Measurements from ENCODE around the gene PRKACA.

The PRKACA gene

DNA sequence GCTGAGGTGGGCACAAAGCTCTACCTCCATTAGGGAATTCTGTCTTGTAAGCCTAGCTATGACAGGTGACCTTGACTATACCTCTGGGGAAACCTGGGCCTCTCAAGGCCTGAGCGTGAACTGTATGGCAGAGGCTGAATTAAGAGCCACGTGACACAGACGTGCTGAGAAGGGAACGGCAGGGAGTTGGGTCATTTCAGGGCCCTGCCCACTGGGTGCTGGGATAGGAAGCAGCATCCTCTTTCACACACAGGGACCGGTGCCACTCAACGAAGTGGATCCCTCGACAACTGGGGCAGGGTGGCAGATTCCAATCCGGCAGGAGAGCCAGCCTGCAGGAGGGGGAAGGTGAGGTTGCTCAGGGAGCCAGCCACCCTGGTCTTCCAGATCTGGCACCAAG lies 9.6 kb upstream of the PRKACA start:
- TF ChIP-seq EZH2phosphoT487 (IDR thresholded peaks at IDR 0.05; ENCODE audit: low read depth), result no peak
- TF ChIP-seq, protein P1, sequence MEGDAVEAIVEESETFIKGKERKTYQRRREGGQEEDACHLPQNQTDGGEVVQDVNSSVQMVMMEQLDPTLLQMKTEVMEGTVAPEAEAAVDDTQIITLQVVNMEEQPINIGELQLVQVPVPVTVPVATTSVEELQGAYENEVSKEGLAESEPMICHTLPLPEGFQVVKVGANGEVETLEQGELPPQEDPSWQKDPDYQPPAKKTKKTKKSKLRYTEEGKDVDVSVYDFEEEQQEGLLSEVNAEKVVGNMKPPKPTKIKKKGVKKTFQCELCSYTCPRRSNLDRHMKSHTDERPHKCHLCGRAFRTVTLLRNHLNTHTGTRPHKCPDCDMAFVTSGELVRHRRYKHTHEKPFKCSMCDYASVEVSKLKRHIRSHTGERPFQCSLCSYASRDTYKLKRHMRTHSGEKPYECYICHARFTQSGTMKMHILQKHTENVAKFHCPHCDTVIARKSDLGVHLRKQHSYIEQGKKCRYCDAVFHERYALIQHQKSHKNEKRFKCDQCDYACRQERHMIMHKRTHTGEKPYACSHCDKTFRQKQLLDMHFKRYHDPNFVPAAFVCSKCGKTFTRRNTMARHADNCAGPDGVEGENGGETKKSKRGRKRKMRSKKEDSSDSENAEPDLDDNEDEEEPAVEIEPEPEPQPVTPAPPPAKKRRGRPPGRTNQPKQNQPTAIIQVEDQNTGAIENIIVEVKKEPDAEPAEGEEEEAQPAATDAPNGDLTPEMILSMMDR (IDR thresholded peaks at IDR 0.05; ENCODE audit: low read depth, low read length), result no peak
- Histone ChIP-seq H3K9me3 (ENCODE audit: insufficient read depth, low read length) (no peaks in the 10 kb centered on the region), H3K4me3 (ENCODE audit: low read length) (no peak overlapping the region), H3K27ac (ENCODE audit: low read length) (no peak overlapping the region), H3K27me3 (ENCODE audit: low read depth, low read length) (no peaks in the 10 kb centered on the region), H4K20me1 (ENCODE audit: insufficient read depth, low read length) (no peaks in the 10 kb centered on the region; the same call in 1 of the 2 replicates), H3K36me3 (replicated peaks; ENCODE audit: low read depth, low read length) (peaks cover 35% of the 10 kb centered on the region), H3K79me2 (ENCODE audit: low read length) (no peaks in the 10 kb centered on the region), H3K9ac (ENCODE audit: low read length) (no peak overlapping the region), H3K4me1 (ENCODE audit: low read length) (no peaks in the 10 kb centered on the region), H2AFZ (ENCODE audit: low read depth, low read length) (no peak overlapping the region), H3K4me2 (ENCODE audit: low read length) (no peak overlapping the region)

DNA sequence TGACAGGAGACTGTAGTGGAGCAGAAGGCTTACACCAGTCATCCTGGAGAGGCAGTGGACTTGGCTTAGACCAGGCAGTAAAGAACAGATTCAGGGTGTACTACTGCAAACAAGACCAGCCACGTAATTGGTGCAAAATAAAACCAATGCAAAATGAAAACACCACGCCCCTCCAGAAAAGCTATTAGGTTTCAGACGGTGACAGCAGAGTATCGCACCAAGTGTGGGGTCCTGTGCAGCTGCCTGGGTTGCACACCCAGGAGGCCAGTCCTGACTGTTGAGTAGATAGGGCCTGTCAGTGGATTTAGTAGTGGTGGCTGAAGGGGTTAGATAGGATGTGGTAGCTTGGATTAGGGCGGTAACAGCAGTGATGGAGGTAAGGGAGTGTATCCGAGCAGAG lies 5.4 kb upstream of the PRKACA start:
- H3K9ac ChIP-seq (ENCODE audit: low read length), result no peak overlapping the region
- no peaks in the 10 kb centered on the region; the same call in 1 of the 2 replicates for H4K20me1 ChIP-seq (ENCODE audit: insufficient read depth, low read length)
- H3K4me3 ChIP-seq (ENCODE audit: low read length), result no peak overlapping the region
- H3K4me1 ChIP-seq (ENCODE audit: low read length), result peaks cover 7% of the 10 kb centered on the region
- no peak overlapping the region for H3K27ac ChIP-seq (ENCODE audit: low read length)
- H3K36me3 ChIP-seq (replicated peaks; ENCODE audit: low read depth, low read length), result peaks cover 29% of the 10 kb centered on the region
- H3K4me2 ChIP-seq (ENCODE audit: low read length), result no peak overlapping the region
- no peaks in the 10 kb centered on the region for H3K79me2 ChIP-seq (ENCODE audit: low read length)
- no peak overlapping the region for H2AFZ ChIP-seq (ENCODE audit: low read depth, low read length)
- H3K9me3 ChIP-seq (ENCODE audit: insufficient read depth, low read length), result no peaks in the 10 kb centered on the region
- H3K27me3 ChIP-seq (ENCODE audit: low read depth, low read length), result no peaks in the 10 kb centered on the region
- no peak for TF ChIP-seq EZH2phosphoT487 (IDR thresholded peaks at IDR 0.05; ENCODE audit: low read depth)
- TF ChIP-seq, protein P1 (IDR thresholded peaks at IDR 0.05; ENCODE audit: low read depth, low read length), result no peak

DNA sequence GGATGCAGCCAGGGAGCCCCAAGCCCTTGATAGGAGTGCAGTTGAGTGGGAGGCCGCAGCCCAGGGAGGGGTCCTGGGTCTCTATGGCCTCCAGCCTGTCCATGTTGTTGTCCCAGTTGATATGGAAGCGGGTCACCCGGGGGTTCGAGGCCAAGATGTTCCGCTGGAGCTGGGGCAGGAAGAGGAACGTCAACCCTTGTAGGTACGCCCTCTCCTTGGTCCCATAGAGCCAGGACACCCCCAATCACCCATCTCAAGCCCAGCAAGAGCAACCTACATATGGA lies 2.9 kb upstream of the PRKACA start:
- no peaks in the 10 kb centered on the region; the same call in 1 of the 2 replicates for H4K20me1 ChIP-seq (ENCODE audit: insufficient read depth, low read length)
- no peak overlapping the region for H3K4me2 ChIP-seq (ENCODE audit: low read length)
- peaks cover 18% of the 10 kb centered on the region for H3K4me1 ChIP-seq (ENCODE audit: low read length)
- no peak overlapping the region for H3K4me3 ChIP-seq (ENCODE audit: low read length)
- H3K27me3 ChIP-seq (ENCODE audit: low read depth, low read length), result no peaks in the 10 kb centered on the region
- H3K9me3 ChIP-seq (ENCODE audit: insufficient read depth, low read length), result no peaks in the 10 kb centered on the region
- H3K36me3 ChIP-seq (replicated peaks; ENCODE audit: low read depth, low read length), result peaks cover 18% of the 10 kb centered on the region
- H3K27ac ChIP-seq (ENCODE audit: low read length), result no peak overlapping the region
- H3K9ac ChIP-seq (ENCODE audit: low read length), result no peak overlapping the region
- TF ChIP-seq EZH2phosphoT487 (IDR thresholded peaks at IDR 0.05; ENCODE audit: low read depth), result no peak
- TF ChIP-seq, protein P1 (IDR thresholded peaks at IDR 0.05; ENCODE audit: low read depth, low read length), result no peak
- H3K79me2 ChIP-seq (ENCODE audit: low read length), result no peaks in the 10 kb centered on the region; the same call in 1 of the 2 replicates
- H2AFZ ChIP-seq (ENCODE audit: low read depth, low read length), result no peak overlapping the region

DNA sequence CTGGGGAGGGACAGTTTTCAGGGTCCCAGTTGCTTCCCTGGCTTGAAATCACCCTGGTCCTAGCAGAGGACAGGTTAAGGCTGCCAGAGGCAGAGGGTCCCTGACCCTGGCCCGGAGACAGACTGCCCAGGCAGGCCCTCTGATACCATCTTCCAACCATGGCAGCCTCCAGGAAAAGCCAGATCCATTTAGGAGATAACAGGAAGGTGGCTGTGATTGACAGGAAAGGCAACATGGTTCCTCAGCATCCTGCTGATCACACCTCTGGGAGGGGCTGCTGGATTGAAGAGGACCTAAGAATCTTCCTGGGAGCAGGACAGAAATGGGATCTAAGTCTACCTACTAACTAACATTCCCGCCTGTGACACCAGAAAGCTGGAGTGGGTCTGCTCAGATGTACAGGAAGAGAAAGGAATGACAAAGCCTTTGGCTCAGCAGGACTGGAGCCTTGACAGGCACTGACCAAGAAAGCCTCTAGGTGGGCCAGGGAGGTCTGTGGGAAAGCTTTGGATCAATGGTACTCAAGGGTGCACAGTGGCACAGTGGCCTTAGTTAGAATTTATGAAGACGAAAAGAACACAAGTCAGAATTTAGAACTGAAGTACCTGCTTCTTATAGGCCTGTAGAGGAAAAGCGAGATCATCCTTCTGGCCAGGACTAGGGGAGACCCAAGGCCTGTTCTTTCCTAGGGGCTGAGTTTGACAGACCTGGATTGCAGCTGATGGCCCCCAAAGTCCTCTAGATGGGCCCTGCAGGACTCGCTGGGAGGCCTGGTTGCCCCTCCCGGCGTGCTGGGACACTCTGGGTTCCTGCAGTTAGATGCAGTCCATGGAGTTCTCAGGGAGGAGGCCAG lies 2.3 kb upstream of the PRKACA start:
- Histone ChIP-seq H3K27ac (ENCODE audit: low read length) (no peak overlapping the region), H3K4me1 (ENCODE audit: low read length) (peaks cover 20% of the 10 kb centered on the region), H2AFZ (ENCODE audit: low read depth, low read length) (no peak overlapping the region), H3K9me3 (ENCODE audit: insufficient read depth, low read length) (no peaks in the 10 kb centered on the region), H4K20me1 (ENCODE audit: insufficient read depth, low read length) (no peaks in the 10 kb centered on the region; the same call in 1 of the 2 replicates), H3K9ac (ENCODE audit: low read length) (no peak overlapping the region), H3K4me2 (ENCODE audit: low read length) (no peak overlapping the region), H3K4me3 (ENCODE audit: low read length) (no peak overlapping the region), H3K36me3 (replicated peaks; ENCODE audit: low read depth, low read length) (peaks cover 13% of the 10 kb centered on the region), H3K27me3 (ENCODE audit: low read depth, low read length) (no peaks in the 10 kb centered on the region), H3K79me2 (ENCODE audit: low read length) (no peaks in the 10 kb centered on the region; the same call in 1 of the 2 replicates)
- TF ChIP-seq, protein P1 (IDR thresholded peaks at IDR 0.05; ENCODE audit: low read depth, low read length), result no peak
- TF ChIP-seq EZH2phosphoT487 (IDR thresholded peaks at IDR 0.05; ENCODE audit: low read depth), result no peak
